H1 (cell line): ENCODE data around the gene KRT75. TPM values are rescaled to one million over a fixed set of nuclear protein-coding genes. Genes with fewer than 3 reads are reported as not detected.

Experiments
- CTCF ChIA-PET: fragments of 300-600 bp; sonication (Branson Sonifier 250); formaldehyde crosslinking; loops from one replicate; lab custom pipeline; 2021; ENCODE audit not compliant: partially characterized antibody; lab: Charles Lee
- POLR2A ChIA-PET: fragments of 300-600 bp; sonication (Branson Sonifier 250); formaldehyde crosslinking; loops from one replicate; lab custom pipeline; 2021; ENCODE audit warnings: inconsistent platforms; ENCODE audit not compliant: partially characterized antibody; lab: Charles Lee
- DNase-seq, 2 experiments: peaks; one replicate each; pipeline versions ENCODE4 v3.0.0 to v3.0.0-alpha.2; 2010 to 2022; ENCODE audit warnings: low spot score in 2 of 2, low read depth in 1 of 2, mixed read lengths in 1 of 2
- FAIRE-seq: peaks from 2 replicates; lab custom pipeline; 2011; peaks lifted over from hg19 to GRCh38; lab: Jason Lieb, UNC
- H2AFZ ChIP-seq: 2 replicates; pipeline ENCODE4 v1.8.1; 2012; ENCODE audit warnings: low read length, inconsistent platforms
- H2AK5ac ChIP-seq: 2 replicates; pipeline ENCODE4 v1.6.1; 2013; ENCODE audit warnings: low read depth, low read length
- H2BK120ac ChIP-seq: replicated peaks from 2 replicates; pipeline ENCODE3; 2013; ENCODE audit warnings: low read depth, low read length, inconsistent platforms
- H2BK12ac ChIP-seq: 2 replicates; pipeline ENCODE4 v1.6.1; 2013; ENCODE audit warnings: low read depth, low read length
- H2BK15ac ChIP-seq: 2 replicates; pipeline ENCODE4 v1.6.1; 2013; ENCODE audit warnings: low read length
- H2BK20ac ChIP-seq: 2 replicates; pipeline ENCODE4 v1.6.1; 2013; ENCODE audit warnings: low read length
- H2BK5ac ChIP-seq: 2 replicates; pipeline ENCODE4 v1.6.1; 2013; ENCODE audit warnings: low read depth, low read length
- H3K14ac ChIP-seq: 2 replicates; pipeline ENCODE4 v1.6.1; 2013; ENCODE audit warnings: inconsistent platforms; ENCODE audit not compliant: insufficient read length
- H3K18ac ChIP-seq: 2 replicates; pipeline ENCODE4 v1.6.1; 2013; ENCODE audit warnings: low read length; ENCODE audit errors: extremely low read depth
- H3K23ac ChIP-seq: 2 replicates; pipeline ENCODE4 v1.6.1; 2013; ENCODE audit warnings: inconsistent platforms; ENCODE audit not compliant: insufficient read length
- H3K23me2 ChIP-seq: 2 replicates; pipeline ENCODE4 v1.6.1; 2013; ENCODE audit warnings: low read depth, low read length
- H3K27ac ChIP-seq: 2 replicates; pipeline ENCODE4 v1.6.1; 2011; ENCODE audit warnings: low read depth, low read length, inconsistent platforms
- H3K27me3 ChIP-seq, 4 experiments: replicated peaks in 1 of 4; 1 replicate in 1 of 4; 2 replicates in 3 of 4; pipeline versions ENCODE4 v1.6.1 to v1.8.1; 2011 to 2013; ENCODE audit warnings: low read length in 3 of 4, mild to moderate bottlenecking in 3 of 4, inconsistent platforms in 2 of 4, mixed read lengths in 2 of 4, moderate library complexity in 1 of 4; ENCODE audit not compliant: control insufficient read depth in 3 of 4, insufficient read depth in 3 of 4; ENCODE audit errors: extremely low read depth in 1 of 4
- H3K36me3 ChIP-seq, 4 experiments: 2 replicates each; pipeline versions ENCODE4 v1.6.1 to v1.8.1; 2011 to 2013; ENCODE audit warnings: mild to moderate bottlenecking in 4 of 4, low read length in 3 of 4, moderate library complexity in 2 of 4, control low read depth in 1 of 4, inconsistent platforms in 1 of 4; ENCODE audit not compliant: insufficient read depth in 4 of 4, control insufficient read depth in 2 of 4
- H3K4ac ChIP-seq: replicated peaks from 2 replicates; pipeline ENCODE3; 2013; ENCODE audit warnings: low read length, low read depth, mixed read lengths, inconsistent platforms; ENCODE audit not compliant: insufficient read length
- H3K4me1 ChIP-seq, 4 experiments: replicated peaks in 1 of 4; 1 replicate in 1 of 4; 2 replicates in 3 of 4; pipeline versions ENCODE4 v1.6.1 to v1.8.1; 2011 to 2013; ENCODE audit warnings: low read length in 3 of 4, inconsistent platforms in 2 of 4, mixed read lengths in 1 of 4; ENCODE audit not compliant: insufficient read depth in 4 of 4, control insufficient read depth in 3 of 4
- H3K4me2 ChIP-seq, 2 experiments: 2 replicates each; pipeline versions ENCODE4 v1.6.1 to v1.8.1; 2011 to 2013; ENCODE audit warnings: low read depth in 2 of 2, low read length in 2 of 2, control low read depth in 1 of 2, inconsistent platforms in 1 of 2, mild to moderate bottlenecking in 1 of 2; ENCODE audit not compliant: insufficient read depth in 1 of 2
- H3K4me3 ChIP-seq, 4 experiments: fragments of 200-600, 300-600 bp in 1 of 4; sonication (generic), shearing (Covaris generic), sonication (Bioruptor Twin) in 1 of 4; 2 replicates each; pipeline versions ENCODE4 v1.5.1 to v1.8.1; 2011 to 2016; ENCODE audit warnings: low read length in 4 of 4, low read depth in 3 of 4, control low read depth in 2 of 4, inconsistent platforms in 2 of 4, mild to moderate bottlenecking in 2 of 4, mixed read lengths in 1 of 4, moderate library complexity in 1 of 4; ENCODE audit not compliant: insufficient read depth in 2 of 4; ENCODE audit errors: extremely low read depth in 1 of 4
- H3K56ac ChIP-seq: replicated peaks from 2 replicates; pipeline ENCODE3; 2013; ENCODE audit warnings: low read depth, mild to moderate bottlenecking, mixed read lengths, low read length, inconsistent platforms; ENCODE audit not compliant: insufficient read length
- H3K79me1 ChIP-seq: 2 replicates; pipeline ENCODE4 v1.6.1; 2013; ENCODE audit warnings: low read depth, low read length, control low read depth
- H3K79me2 ChIP-seq, 2 experiments: 2 replicates each; pipeline versions ENCODE4 v1.6.1 to v1.8.1; 2012 to 2013; ENCODE audit warnings: low read length in 2 of 2, mild to moderate bottlenecking in 2 of 2, inconsistent platforms in 1 of 2; ENCODE audit not compliant: insufficient read depth in 2 of 2, control insufficient read depth in 1 of 2
- H3K9ac ChIP-seq, 4 experiments: replicated peaks in 1 of 4; 1 replicate in 1 of 4; 2 replicates in 3 of 4; pipeline versions ENCODE4 v1.6.1 to v1.8.1; 2011 to 2013; ENCODE audit warnings: low read depth in 3 of 4, low read length in 3 of 4, control low read depth in 2 of 4, mild to moderate bottlenecking in 2 of 4, moderate library complexity in 2 of 4, inconsistent platforms in 1 of 4; ENCODE audit errors: extremely low read depth in 1 of 4
- H3K9me3 ChIP-seq, 2 experiments: 2 replicates each; pipeline versions ENCODE4 v1.6.1 to v1.8.1; 2012 to 2013; ENCODE audit warnings: mild to moderate bottlenecking in 2 of 2, moderate library complexity in 2 of 2, control low read depth in 1 of 2, inconsistent platforms in 1 of 2, low read depth in 1 of 2, low read length in 1 of 2, mixed read lengths in 1 of 2; ENCODE audit not compliant: insufficient read depth in 2 of 2
- H4K20me1 ChIP-seq, 2 experiments: replicated peaks in 1 of 2; 2 replicates each; pipeline versions ENCODE3 to v1.8.1; 2011 to 2013; ENCODE audit warnings: inconsistent platforms in 2 of 2, low read length in 2 of 2, mild to moderate bottlenecking in 1 of 2; ENCODE audit not compliant: insufficient read depth in 2 of 2, control insufficient read depth in 1 of 2
- H4K5ac ChIP-seq: 2 replicates; pipeline ENCODE4 v1.6.1; 2013; ENCODE audit warnings: low read length, low read depth, mixed read lengths, inconsistent platforms; ENCODE audit not compliant: insufficient read length
- H4K8ac ChIP-seq: 2 replicates; pipeline ENCODE4 v1.8.0; 2013; ENCODE audit warnings: mild to moderate bottlenecking, moderate library complexity, low read length, inconsistent platforms; ENCODE audit not compliant: insufficient read depth; ENCODE audit errors: extremely low read depth
- H4K91ac ChIP-seq: replicated peaks from 2 replicates; pipeline ENCODE3; 2013; ENCODE audit warnings: low read length, mixed read lengths, inconsistent platforms; ENCODE audit not compliant: insufficient read length
- CTCF ChIP-seq, 3 experiments: IDR thresholded peaks; 1 replicate in 2 of 3; 2 replicates in 1 of 3; pipeline versions ENCODE4 v1.5.1 to v1.6.1; 2011; ENCODE audit warnings: low read length in 3 of 3, mild to moderate bottlenecking in 3 of 3, inconsistent platforms in 2 of 3, low read depth in 1 of 3, moderate library complexity in 1 of 3; ENCODE audit not compliant: insufficient read depth in 1 of 3; ENCODE audit errors: control extremely low read depth in 1 of 3
- EZH2 ChIP-seq: fragments of 200-600 bp; sonication (generic); IDR thresholded peaks from 2 replicates; pipeline ENCODE4 v1.7.1; 2012; ENCODE audit warnings: low read depth, mild to moderate bottlenecking, moderate library complexity, low read length, inconsistent platforms; ENCODE audit not compliant: severe bottlenecking
- FOSL1 ChIP-seq: IDR thresholded peaks from 2 replicates; pipeline ENCODE4 v1.6.1; 2011; ENCODE audit warnings: mild to moderate bottlenecking, low read depth, low read length, moderate library complexity; ENCODE audit not compliant: insufficient read depth
- GTF2F1 ChIP-seq: IDR thresholded peaks from 2 replicates; pipeline ENCODE4 v1.6.1; 2012; ENCODE audit warnings: low read depth, low read length, improper control_type of control experiment, borderline replicate concordance
- JUN ChIP-seq: IDR thresholded peaks from 2 replicates; pipeline ENCODE4 v1.6.1; 2011; ENCODE audit warnings: low read depth, mild to moderate bottlenecking, improper control_type of control experiment, low read length
- KDM1A ChIP-seq: fragments of 200-600, 300-600 bp; sonication (generic); IDR thresholded peaks from 2 replicates; pipeline ENCODE4 v1.7.1; 2016; ENCODE audit warnings: mild to moderate bottlenecking, low read length, borderline replicate concordance
- NRF1 ChIP-seq: IDR thresholded peaks from 2 replicates; pipeline ENCODE4 v1.6.1; 2011; ENCODE audit warnings: mild to moderate bottlenecking, low read depth, low read length, improper control_type of control experiment
- SIX5 ChIP-seq: IDR thresholded peaks from 2 replicates; pipeline ENCODE4 v1.6.1; 2011; ENCODE audit warnings: mild to moderate bottlenecking, low read depth, low read length
- SP2 ChIP-seq: IDR thresholded peaks from 2 replicates; pipeline ENCODE4 v1.6.1; 2012; ENCODE audit warnings: mild to moderate bottlenecking, low read length, inconsistent platforms
- TBP ChIP-seq: IDR thresholded peaks from 2 replicates; pipeline ENCODE4 v1.6.1; 2011; ENCODE audit warnings: low read depth, low read length, improper control_type of control experiment
- USF2 ChIP-seq: IDR thresholded peaks from 2 replicates; pipeline ENCODE4 v1.6.1; 2011; ENCODE audit warnings: low read length, improper control_type of control experiment
- WGBS, 2 experiments: shearing (Covaris generic) in 1 of 2; methylation state at CpG; one replicate each; pipeline versions ENCODE4 v1.1.6 to v1.1.7; 2013 to 2015; ENCODE audit warnings: low lambda C conversion rate in 2 of 2, mixed read lengths in 2 of 2, inconsistent platforms in 1 of 2, low coverage in 1 of 2, missing lambda C conversion rate in 1 of 2; ENCODE audit not compliant: insufficient replicate concordance in 2 of 2, insufficient coverage in 1 of 2, insufficient read length in 1 of 2; ENCODE audit errors: extremely low coverage in 1 of 2, missing lambda C conversion rate in 1 of 2; 5-methylcytosine and 5-hydroxymethylcytosine counted together
- polyA plus RNA-seq, 7 experiments: library from polyadenylated mRNA; depleted of rRNA in 3 of 7; stranded (reverse) in 5 of 7; unstranded in 2 of 7; fragments of >200 nt in 5 of 7; fragments of 200-250 nt in 2 of 7; gene quantifications; 1 replicate in 5 of 7; 2 replicates in 1 of 7; 4 replicates in 1 of 7; pipeline versions ENCODE4 v1.2.1 to v1.2.3, GENCODE V29; 2011 to 2013; ENCODE audit warnings: missing spikeins in 2 of 7, mixed read lengths in 2 of 7
- total RNA-seq: library from RNA; stranded (reverse); fragmentation: NEBNext Ultra II Directional; extraction: Animal tissue kit (Norgen Biotek cat#: 25700); gene quantifications from 2 replicates; pipeline ENCODE4 v1.2.1, GENCODE V29; 2021

KRT75 gene
- total and polyA plus RNA-seq, 2 of the 8 experiments (the other 6 are each of a cell fraction or from before 2014, with no cell fraction given), result not detected

- Histone ChIP-seq H3K23ac (no peak overlapping the region), H2BK15ac (no peak overlapping the region), H3K23me2 (peaks cover 3% of the 10 kb centered on the region; the same call in 1 of the 2 replicates), H3K4me1 (peaks cover 0 to 5% (median under 1%) of the 10 kb centered on the region in 4 experiments; a peak in 2 of 7 replicates), H3K27me3 (peaks cover 0 to 4% (median 0%) of the 10 kb centered on the region in 4 experiments; a peak in 2 of 7 replicates), H2BK5ac (no peak overlapping the region), H3K36me3 (no peaks in the 10 kb centered on the region), H2BK12ac (no peak overlapping the region), H4K91ac (no peak overlapping the region), H3K56ac (no peak overlapping the region), H3K79me1 (no peaks in the 10 kb centered on the region), H4K20me1 (no peaks in the 10 kb centered on the region), H3K9ac (no peak overlapping the region), H2AFZ (no peak overlapping the region), H4K5ac (no peak overlapping the region), H3K79me2 (no peaks in the 10 kb centered on the region), H2AK5ac (no peak overlapping the region), H2BK20ac (no peak overlapping the region), H2BK120ac (no peak overlapping the region), H3K18ac (no peak overlapping the region), H3K4me3 (no peak overlapping the region), H3K4me2 (no peak overlapping the region), H3K4ac (no peak overlapping the region), H4K8ac (no peak overlapping the region), H3K27ac (no peak overlapping the region), H3K9me3 (no peaks in the 10 kb centered on the region), H3K14ac (no peak overlapping the region)
- DNase-seq, result no peak
- 94% methylated on average over 1 of the region's 1 CpG; no CpG with 5 or more reads in 1 of the 2 experiments for WGBS, 2 experiments
- TF ChIP-seq KDM1A, result no peak
- no peak for TF ChIP-seq GTF2F1
- no peak for TF ChIP-seq FOSL1
- no peak for TF ChIP-seq JUN
- TF ChIP-seq CTCF (IDR thresholded peaks at IDR 0.05; ENCODE audit: control extremely low read depth in 1 of 3, insufficient read depth in 1 of 3, low read depth in 1 of 3, low read length in 3 of 3), result no peak
- no peak for TF ChIP-seq EZH2
- TF ChIP-seq SP2, result no peak
- TF ChIP-seq SIX5, result no peak
- TF ChIP-seq TBP, result no peak
- no peak for TF ChIP-seq NRF1
- no peak for TF ChIP-seq USF2
- no peak for FAIRE-seq
- CTCF ChIA-PET, result interaction anchor here (0.6 to 11.3 kb wide), 18 partner anchors 9 to 508 kb away, joined by 3 to 112 read pairs (median 5); partner anchors contain the start of genes KRT74 and KRT75
- POLR2A ChIA-PET, result no interaction called here
Observed at GRCh38 chr12:52398176-52398575, 36.0 kb downstream of the KRT75 start.
